Measurements from ENCODE around the gene SRP9. TPM values are rescaled to one million over a fixed set of nuclear protein-coding genes. Genes with fewer than 3 reads are reported as not detected.
"Not testable (repeated sequence)": the region's sequence is repeated elsewhere in the genome, so short reads cannot be mapped to it uniquely, and the experiment has no call there.

Gene SRP9
- total RNA-seq, 1 experiment from 2014 or later, result 282 TPM

DNA sequence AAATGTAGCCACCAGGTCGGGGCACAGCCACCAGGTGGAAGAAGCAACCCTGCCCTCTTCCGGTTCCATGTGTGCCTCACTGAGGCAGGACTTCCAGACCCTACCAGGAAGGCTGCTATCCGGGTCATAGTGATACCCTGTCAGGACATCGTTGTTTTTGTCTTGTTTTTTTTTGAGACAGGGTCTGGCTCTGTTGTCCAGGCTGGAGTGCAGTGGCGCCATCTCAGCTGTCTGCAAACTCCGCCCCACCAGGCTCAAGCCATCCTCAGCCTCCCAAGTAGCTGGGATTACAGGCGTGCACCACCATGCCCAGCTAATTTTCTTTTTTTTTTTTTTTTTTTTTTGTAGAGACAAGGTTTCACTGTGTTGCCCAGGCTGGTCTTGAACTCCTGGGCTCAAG is 37.5 kb downstream of the SRP9 start:
- CTCF ChIA-PET, result not testable (repeated sequence)

DNA sequence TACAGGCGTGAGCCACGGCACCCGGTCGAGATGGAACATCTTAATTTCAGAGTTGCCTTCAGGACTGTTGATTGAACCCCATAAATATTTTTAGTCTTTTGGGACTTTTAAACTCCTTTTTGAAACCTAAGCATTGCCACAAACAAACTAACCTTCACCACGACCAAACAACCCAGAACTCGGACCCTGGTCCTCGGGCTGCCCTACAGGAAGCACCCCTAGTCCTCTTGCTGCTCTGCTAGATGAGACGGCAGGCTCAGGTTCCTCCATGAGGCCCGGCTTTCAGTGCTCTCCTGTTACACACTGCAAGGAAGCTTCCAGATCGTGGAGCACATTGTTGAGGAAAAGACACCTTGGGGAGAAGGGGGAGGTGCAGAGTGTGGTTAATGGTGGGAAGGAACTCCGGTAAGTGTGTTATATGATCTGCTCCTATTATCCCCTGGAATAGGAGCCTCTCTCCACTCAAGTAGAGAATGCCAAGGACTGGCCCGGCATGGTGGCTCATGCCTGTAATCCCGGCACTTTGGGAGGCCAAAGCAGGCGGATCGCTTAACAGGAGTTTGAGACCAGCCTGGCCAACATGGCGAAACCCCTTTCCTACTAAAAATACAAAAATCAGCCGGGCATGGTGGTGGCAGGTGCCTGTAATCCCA is 38.0 kb downstream of the SRP9 start:
- H3K9me3 ChIP-seq (ENCODE audit: control insufficient read depth, insufficient read depth, low read depth, low read length), result no peaks in the 10 kb centered on the region
- DNase-seq (ENCODE audit: low read depth, low spot score) (no peak), ATAC-seq (no peak)
- ChIA-PET POLR2A (no interaction called here), CTCF (no interaction called here)
- no peaks in the 10 kb centered on the region for H3K36me3 ChIP-seq (ENCODE audit: control insufficient read depth, insufficient read depth, low read length)
- H3K4me1 ChIP-seq (ENCODE audit: control insufficient read depth, insufficient read depth, low read length), result peaks cover 56% of the 10 kb centered on the region
- BruUV-seq (replicated peaks), result no TSS peak
- no peaks in the 10 kb centered on the region for H3K27me3 ChIP-seq (ENCODE audit: control insufficient read depth, insufficient read depth, low read length)
- H3K4me3 ChIP-seq (ENCODE audit: low read depth in 2 of 2, low read length in 2 of 2), result no peak overlapping the region
- in situ Hi-C loops (cut with HindIII; ENCODE audit: low pct_unique_long_range_greater_than_20kb, low sequenced_read_pairs) (no loop called here), intact Hi-C loops (cut with micrococcal nuclease; ENCODE audit: unreplicated experiment) (no loop called here)
- TF ChIP-seq, protein P1, sequence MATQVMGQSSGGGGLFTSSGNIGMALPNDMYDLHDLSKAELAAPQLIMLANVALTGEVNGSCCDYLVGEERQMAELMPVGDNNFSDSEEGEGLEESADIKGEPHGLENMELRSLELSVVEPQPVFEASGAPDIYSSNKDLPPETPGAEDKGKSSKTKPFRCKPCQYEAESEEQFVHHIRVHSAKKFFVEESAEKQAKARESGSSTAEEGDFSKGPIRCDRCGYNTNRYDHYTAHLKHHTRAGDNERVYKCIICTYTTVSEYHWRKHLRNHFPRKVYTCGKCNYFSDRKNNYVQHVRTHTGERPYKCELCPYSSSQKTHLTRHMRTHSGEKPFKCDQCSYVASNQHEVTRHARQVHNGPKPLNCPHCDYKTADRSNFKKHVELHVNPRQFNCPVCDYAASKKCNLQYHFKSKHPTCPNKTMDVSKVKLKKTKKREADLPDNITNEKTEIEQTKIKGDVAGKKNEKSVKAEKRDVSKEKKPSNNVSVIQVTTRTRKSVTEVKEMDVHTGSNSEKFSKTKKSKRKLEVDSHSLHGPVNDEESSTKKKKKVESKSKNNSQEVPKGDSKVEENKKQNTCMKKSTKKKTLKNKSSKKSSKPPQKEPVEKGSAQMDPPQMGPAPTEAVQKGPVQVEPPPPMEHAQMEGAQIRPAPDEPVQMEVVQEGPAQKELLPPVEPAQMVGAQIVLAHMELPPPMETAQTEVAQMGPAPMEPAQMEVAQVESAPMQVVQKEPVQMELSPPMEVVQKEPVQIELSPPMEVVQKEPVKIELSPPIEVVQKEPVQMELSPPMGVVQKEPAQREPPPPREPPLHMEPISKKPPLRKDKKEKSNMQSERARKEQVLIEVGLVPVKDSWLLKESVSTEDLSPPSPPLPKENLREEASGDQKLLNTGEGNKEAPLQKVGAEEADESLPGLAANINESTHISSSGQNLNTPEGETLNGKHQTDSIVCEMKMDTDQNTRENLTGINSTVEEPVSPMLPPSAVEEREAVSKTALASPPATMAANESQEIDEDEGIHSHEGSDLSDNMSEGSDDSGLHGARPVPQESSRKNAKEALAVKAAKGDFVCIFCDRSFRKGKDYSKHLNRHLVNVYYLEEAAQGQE (IDR thresholded peaks at IDR 0.05; ENCODE audit: insufficient read depth in 1 of 2, low read depth in 2 of 2, low read length in 1 of 2), result no peak
- TF ChIP-seq TCF7L2 (IDR thresholded peaks at IDR 0.05; ENCODE audit: low read depth, low read length) (no peak), POLR2AphosphoS5 (IDR thresholded peaks at IDR 0.05; ENCODE audit: low read depth, low read length) (no peak), SIN3A (IDR thresholded peaks at IDR 0.05; ENCODE audit: borderline replicate concordance, insufficient read depth, low read depth, low read length) (no peak)
- TF ChIP-seq, protein P2, sequence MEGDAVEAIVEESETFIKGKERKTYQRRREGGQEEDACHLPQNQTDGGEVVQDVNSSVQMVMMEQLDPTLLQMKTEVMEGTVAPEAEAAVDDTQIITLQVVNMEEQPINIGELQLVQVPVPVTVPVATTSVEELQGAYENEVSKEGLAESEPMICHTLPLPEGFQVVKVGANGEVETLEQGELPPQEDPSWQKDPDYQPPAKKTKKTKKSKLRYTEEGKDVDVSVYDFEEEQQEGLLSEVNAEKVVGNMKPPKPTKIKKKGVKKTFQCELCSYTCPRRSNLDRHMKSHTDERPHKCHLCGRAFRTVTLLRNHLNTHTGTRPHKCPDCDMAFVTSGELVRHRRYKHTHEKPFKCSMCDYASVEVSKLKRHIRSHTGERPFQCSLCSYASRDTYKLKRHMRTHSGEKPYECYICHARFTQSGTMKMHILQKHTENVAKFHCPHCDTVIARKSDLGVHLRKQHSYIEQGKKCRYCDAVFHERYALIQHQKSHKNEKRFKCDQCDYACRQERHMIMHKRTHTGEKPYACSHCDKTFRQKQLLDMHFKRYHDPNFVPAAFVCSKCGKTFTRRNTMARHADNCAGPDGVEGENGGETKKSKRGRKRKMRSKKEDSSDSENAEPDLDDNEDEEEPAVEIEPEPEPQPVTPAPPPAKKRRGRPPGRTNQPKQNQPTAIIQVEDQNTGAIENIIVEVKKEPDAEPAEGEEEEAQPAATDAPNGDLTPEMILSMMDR (IDR thresholded peaks at IDR 0.05), result no peak
- no peak overlapping the region for H3K27ac ChIP-seq (ENCODE audit: low read length)

More for the DNA sequence above, 37.5 kb downstream of the SRP9 start:
- H3K36me3 ChIP-seq (ENCODE audit: control insufficient read depth, insufficient read depth, low read length); H3K27ac ChIP-seq (ENCODE audit: low read length); BruUV-seq (replicated peaks); H3K4me3 ChIP-seq (ENCODE audit: low read depth in 2 of 2, low read length in 2 of 2); DNase-seq (ENCODE audit: low read depth, low spot score); in situ Hi-C loops (cut with HindIII; ENCODE audit: low pct_unique_long_range_greater_than_20kb, low sequenced_read_pairs); H3K27me3 ChIP-seq (ENCODE audit: control insufficient read depth, insufficient read depth, low read length); POLR2A ChIA-PET; H3K9me3 ChIP-seq (ENCODE audit: control insufficient read depth, insufficient read depth, low read depth, low read length); intact Hi-C loops (cut with micrococcal nuclease; ENCODE audit: unreplicated experiment); ATAC-seq: not testable (repeated sequence)
- peaks cover 52% of the 10 kb centered on the region for H3K4me1 ChIP-seq (ENCODE audit: control insufficient read depth, insufficient read depth, low read length)

Data from Panc1 (cell line).